HG02840 (cell line): ENCODE measurements around the gene C14orf132.
"Not testable (repeated sequence)": the region's sequence is repeated elsewhere in the genome, so short reads cannot be mapped to it uniquely, and the experiment has no call there.

Source experiments
- ATAC-seq: cut with Tn5 transposase; IDR thresholded peaks from one replicate; pipeline ENCODE4 v1.9.1; 2021; ENCODE audit warnings: mild to moderate bottlenecking, moderate library complexity, moderate number of reproducible peaks; ENCODE audit not compliant: unreplicated experiment, low FRiP score

Gene C14orf132

DNA sequence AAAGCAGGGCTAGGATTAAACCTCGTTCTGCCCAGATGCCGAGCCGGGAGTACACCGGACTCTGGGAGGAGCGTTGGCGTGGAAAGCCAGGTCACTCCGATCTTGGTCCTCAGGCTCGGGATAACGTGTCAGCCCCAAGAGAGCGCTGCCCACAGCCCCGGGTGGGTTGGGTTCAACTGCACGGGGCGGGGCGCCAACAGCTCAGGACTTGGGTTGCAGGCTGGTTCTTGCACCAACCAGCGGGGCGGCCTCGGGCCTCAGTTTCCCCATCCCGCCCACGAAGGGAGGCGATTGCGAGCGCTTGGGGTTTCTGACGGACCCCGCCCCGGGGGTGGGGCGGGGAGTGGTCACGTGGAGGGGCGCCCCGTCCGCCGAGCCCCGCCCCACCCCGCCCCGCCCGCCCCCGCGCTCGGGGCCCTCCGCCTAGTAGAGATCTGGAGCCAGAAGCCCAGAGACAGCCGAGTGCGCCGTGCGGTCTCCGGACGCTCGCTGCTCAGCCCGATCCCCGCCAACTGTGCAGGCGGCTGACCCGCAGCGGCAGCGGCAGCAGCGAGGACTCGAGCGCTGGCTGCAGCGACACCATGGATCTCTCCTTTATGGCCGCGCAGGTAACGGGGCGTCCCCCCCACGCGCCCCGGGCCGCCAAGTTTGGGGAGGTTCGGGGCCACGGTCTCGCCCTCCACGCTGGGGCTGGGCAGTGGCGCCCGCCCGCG, at the start of gene C14orf132:
TSS of gene C14orf132 (plus strand) at position 443 of the 713 bp plus-strand sequence. CDS start at position 582, 139 bp downstream.
- no peak for ATAC-seq

DNA sequence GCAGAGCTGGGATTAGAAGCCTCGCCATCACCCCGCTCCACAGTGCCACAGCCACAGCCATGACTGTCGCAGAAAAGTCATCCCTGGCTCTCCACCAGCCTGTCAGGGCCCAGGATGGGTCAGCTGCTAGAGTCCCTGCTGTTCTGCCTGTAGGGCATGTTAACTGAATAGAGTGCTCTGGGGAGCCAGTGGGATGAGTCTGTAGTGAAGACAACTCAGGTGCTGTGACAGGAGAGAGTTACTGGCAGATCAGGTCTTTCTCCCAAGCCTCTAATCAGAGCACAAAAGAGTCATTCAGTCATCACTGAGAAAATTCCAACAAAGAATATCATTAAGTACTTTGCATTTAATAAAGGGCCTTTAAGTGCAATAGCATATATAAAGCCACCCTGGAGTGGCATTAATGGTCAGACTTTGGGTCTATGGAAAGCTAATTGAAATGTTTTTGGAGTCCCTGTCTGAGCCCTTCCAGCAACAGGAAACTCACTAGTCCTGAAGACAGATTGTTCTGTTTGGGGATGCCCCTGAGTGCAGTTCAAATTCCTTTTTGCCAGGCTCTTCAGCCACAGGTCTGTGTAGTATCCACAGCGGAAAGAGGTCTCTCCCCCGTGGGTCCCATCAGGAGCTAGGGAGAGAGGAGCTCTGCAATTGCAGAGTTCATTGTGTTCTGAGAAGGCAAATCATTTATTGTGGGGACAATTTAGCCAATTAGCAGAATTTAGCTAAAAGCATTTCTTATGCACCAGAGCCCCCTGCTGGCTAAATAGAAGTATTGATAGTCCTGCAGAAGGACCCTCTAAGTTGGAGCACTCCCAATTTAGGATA, 45.2 kb upstream of the C14orf132 start:
- no peak for ATAC-seq

DNA sequence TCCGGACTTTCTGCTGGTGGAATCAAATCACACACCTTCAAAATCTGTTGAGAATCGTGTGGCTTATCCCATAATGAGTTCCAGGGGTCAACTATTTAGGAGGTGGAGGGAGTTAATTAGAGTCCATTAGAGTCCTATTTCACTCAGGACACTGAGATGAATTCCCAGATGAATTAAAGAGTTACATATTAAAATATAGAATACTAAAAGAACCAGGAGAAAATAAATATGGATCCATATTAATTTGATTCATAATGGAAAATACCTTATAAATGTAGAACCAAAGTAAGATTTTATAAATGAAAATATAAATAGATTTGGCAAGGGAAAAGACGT, 44.6 kb upstream of the C14orf132 start:
- no peak for ATAC-seq

DNA sequence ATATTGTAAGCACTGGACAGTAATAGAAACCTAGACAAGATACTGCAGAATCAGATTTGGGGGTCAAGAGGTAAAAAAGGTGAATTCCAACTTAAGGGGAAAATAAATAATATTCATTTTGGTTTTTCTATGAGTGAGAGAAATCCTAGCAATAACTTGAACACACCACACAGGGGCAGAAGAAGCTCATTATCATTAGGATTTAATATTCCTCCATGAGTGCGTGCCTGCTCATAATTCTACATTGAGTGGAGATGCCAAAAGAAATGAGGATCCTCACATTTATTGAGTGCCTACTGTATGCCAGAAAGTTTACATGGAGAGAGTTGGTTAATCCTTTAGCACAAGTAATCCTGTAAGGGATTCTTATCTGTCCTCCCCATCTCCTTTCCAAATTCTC, 40.5 kb upstream of the C14orf132 start:
- no peak for ATAC-seq

DNA sequence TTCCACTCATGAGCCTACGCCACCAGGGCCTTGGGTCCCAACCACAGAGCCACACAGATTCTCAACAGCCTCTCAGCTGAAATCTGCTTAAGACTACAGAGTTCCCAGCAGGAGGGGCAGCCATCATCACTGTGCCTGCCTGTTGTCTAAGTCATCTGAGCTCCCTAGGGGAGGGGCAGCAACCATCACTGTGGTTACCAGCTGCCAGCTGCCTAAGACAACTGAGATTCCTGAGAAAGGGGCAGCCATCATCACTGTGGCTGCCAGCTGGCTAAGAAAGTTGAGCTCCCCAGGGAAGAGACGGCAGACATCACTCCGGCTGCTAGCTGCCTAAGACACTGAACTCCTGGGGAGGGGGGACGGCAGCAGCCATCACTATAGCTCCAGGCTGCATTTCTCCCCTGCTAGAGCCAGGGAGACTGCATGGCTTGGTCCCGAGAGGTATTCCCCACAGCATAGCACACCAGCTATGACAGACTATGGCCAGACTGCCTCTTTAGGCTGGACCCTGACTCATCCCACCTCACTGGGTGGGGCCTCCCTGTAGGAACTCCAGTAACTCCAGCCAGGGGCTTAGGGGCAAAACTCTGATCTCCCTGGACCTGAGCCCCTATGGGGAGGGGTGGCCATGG, 37.2 kb upstream of the C14orf132 start:
- no peak for ATAC-seq

DNA sequence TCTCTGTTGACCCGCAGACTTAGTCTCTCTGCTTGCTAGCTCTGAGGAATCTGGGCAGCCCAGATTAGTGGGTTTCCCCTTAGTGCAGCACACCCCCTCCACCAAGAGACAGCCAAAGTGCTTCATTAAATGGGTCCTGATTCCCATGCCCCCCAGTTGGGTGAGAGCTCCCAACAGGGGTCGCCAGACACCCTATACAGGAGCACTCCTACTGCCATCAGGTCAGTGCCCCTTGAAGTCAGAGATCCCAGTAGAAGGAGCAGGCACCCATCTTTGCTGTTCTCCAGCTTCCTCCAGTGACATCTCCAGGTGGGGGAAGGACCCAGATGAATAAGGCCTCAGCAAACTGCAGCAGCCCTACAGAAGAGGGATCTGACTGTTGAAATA, 36.7 kb upstream of the C14orf132 start:
- no peak for ATAC-seq

DNA sequence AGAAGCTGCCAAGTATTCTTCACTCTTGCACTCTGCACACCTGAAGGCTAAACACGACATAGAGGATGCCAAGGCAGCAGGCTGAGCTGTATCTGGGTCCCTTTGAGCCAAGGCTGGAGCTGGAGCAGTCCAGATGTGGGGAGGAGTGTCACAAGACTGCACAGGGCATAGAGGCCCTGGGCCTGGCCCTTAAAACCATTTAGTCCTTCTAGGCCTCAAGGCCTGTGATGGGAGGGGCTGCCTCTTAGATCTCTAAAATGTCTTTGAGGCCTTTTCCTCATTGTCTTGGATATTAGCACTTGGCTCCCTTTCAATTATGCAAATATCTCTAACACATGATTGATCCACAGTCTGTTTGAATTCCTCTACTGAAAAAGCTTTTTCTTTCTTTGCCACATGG, 28.0 kb upstream of the C14orf132 start:
- no peak for ATAC-seq

DNA sequence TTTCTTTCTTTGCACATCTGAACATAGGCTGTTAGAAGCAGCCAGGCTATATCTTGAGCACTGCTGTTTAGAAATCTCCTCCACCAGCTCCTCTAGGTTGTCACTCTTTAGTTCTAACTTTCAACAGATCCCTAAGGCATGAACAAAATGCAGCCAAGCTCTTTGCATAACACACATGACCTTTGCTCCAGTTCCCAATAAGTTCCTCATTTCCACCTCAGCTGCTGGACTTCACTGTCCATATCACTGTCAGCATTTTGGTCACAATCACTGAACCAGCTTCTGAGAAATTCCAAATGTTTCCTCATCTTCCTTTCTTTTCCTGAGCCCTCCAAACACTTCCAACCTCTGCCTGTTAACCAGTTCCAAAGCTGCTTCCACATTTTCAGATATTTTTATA, 27.6 kb upstream of the C14orf132 start:
- ATAC-seq: no peak

DNA sequence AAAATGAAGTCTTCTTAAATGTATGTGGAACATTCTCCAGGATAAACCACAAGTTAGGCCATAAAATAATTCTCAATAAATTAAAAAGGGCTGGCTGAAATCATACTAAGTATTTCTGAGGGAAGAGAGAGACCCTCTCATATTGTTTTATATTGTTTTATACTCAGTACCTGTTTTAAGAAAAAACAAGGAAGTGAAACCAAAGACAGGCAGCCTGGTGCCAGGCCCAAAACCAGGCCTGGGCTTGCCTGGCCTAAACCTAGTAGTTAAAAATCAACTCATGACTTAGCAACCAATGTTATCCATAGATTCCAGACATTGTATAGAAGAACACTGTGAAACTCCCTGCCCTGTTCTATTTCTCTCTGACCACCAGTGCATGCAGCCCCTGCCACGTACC, 26.4 kb upstream of the C14orf132 start:
- ATAC-seq: not testable (repeated sequence)

DNA sequence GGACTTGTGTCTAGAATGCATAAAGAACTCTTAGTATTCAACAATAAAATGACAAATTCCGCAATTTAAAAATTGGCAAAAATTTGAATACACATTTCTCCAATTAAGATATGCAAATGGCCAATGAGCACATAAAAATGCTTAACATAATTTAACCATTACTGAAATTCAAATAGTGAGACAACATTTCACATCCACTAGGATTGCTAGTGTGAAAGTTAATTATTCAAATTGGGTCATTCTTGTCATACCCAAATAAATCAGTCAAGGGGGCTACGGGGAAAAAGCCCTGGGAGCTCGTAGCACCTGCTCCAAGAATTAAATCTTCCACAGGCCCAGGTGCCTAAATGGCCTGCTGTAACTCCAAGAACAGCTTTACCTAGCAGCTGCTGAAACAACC, 25.0 kb upstream of the C14orf132 start:
- ATAC-seq: no peak

DNA sequence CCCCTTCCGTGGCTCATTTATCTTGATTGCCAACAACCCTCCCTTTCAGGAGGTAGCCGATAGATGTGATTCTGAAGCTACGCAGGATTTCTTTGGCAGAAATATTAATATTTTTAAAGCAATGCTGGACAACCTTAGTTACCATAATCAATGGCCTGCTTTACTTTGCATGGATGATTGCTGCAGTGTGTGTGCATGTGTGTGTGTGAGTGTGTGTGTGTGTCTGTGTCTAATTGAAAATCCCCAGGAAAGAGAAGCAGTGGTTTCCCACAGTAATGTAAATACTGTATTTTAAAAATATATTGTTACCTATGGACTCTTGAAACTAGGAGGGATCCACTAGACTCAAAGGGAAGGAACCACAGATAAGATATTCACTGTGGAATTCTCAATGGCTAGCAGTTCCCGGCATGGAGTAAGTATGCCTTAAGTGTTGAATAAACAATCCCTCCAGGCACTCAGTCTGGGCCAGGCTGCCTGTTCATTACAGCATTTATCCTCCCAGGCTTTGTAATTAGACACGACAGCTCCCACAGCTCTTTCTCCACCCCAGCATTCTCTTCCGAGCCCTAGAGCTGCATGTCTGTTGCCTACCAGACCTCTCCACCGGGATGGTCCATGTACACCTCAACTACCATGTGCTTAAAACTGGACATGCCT, 22.5 kb upstream of the C14orf132 start:
- no peak for ATAC-seq

DNA sequence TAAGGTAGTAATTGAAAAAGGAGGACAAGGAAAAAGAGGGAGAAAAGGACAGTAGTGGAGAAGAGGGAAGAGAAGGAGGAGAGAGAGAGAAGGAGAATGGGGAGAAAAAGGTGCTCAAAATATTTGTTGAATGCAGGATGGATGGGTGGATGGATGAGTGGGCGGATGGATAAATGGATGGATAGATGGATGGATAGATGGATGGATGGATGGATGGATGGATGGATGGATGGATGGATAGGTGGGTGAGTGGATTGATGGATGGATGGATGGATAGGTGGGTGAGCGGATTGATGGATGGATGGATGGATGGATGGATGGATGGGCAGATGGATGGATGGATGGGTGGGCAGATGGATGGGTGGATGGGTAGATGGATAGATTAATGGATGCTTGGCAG, 21.3 kb upstream of the C14orf132 start:
- ATAC-seq: no peak

DNA sequence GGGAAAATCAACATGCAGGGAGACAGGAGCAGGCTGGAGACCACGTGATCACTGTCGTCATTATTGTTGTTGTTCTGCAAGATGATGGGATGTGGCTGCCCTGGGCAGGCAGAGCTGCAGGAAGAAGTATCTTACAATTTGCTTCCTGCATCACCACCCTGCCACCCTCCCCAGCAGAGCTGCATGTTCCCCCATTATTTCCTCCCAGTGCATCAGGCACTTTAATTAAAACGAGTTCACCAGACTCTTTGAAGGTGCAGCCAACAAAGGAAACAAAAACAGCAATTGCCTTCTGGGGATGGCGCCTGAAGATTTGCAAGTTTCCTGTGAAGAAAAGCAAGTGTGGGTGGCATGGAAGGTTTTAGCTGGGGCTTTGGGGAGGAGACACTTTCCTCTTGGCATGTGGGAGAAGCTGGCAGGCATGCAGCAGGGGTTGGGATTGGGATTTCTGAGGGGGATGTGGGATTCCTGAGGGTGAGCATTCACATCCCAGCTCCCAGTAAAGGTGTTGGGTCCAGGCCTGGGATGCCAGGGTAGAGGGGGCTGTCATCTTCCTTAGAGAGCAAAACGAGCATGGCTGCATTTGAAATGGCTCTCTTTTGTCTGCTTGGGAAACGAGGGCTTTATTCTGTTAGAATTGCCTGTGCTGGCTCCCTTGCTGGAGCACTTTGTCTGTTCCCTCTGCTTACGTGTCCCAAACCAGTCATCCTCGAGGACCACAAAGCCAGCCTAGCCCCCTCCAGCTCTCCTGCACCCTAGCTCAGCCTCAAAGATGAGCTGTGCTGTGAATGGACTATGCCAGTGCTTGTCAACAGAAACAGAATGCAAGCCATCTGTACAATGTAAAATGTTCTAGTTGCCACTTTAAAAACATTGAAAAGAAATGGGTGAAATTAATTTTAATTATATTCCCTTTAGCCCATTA, 11.5 kb upstream of the C14orf132 start:
- ATAC-seq: no peak

DNA sequence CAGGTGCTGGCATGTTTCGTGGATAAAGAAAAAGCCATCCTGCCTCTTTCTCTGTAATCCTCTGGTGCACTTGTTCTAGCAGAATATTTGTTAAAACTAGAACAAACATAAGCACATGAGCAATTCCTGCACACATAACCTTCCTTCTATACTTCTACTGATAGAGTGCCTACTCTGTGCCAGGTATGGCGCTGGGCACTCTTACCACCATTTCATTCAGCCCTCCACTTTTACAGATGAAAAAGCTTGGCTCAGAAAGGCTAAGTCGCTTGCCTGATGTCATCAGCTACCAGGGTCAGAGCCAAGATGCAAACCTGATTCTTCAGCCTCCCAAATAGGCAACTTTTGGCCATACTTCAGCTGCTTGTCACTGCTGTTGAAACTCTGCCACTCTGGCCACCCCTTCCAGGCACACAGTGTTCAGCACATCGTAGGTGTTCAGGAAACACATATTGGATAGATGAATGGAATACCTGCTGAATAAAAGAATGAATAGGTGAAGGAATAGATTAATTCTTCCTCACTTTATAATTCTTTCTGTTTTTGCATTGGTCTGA, 10.0 kb upstream of the C14orf132 start:
- ATAC-seq: no peak

DNA sequence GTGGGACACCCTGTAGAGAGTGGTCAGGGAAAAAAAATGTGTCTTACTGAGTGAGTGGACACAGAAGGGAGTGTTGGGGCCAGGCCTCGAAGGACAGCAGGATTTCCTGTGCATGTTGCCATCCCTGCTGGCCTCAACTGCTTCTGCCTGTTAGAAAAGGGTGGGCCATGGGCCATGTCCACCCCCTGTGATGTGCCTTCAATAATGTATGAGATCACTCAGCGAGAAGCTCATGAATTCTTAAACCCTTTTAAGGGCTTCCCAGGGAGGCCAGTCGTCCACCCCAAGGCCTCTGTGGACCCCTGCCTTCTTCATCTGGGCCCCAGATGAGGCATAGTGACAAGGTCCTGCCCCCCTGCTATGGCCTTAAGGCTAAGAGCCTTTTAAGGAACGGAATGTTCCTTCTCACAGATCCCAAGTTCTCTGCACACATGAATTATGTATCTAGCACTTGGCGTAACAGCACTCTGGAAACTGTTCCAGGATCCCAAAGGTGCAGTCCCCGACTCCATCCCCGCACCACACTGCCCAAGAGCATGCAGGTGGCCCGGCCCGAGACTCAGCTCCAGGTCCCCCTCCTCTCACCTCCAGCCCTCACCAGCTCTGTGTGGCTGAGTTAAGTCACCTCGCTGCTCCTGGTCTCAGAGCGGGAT, 8.9 kb upstream of the C14orf132 start:
- no peak for ATAC-seq

DNA sequence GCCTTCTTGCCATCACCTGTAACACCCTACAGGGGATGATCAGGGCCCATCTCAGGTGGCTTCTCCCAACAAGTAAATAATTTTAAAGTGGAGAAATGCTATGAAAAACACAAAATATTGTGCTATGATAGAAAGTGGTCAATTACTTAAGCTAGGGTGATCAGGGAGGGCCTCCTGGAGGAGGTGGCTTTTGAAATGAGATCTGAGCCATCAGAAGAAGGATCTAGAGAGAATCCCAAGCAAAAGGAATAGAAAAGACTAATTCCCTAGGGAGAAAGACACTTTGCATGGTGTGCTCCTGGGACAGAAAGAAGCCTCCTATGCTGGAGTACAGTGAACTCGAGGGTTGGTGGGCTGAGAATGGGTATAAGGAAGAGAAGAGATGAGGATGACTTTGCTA, 7.5 kb upstream of the C14orf132 start:
- no peak for ATAC-seq

DNA sequence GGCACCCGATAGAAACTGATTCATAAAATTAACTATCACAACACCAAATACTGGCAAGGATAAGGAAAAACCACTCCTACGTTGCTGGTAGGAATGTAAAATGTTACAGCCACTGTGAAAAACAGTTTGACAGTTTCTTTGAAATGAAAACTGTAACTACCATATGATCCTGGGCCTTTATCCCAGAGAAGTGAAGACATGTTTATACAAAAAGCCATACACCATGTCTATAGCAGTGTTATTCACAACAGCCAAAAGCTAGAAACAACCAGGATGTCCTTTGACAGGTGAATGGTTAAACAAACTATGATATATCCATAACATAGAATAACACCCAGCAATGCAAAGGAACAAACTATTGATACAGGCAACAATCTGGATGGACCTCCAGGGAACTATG, 3.7 kb upstream of the C14orf132 start:
- ATAC-seq: no peak

DNA sequence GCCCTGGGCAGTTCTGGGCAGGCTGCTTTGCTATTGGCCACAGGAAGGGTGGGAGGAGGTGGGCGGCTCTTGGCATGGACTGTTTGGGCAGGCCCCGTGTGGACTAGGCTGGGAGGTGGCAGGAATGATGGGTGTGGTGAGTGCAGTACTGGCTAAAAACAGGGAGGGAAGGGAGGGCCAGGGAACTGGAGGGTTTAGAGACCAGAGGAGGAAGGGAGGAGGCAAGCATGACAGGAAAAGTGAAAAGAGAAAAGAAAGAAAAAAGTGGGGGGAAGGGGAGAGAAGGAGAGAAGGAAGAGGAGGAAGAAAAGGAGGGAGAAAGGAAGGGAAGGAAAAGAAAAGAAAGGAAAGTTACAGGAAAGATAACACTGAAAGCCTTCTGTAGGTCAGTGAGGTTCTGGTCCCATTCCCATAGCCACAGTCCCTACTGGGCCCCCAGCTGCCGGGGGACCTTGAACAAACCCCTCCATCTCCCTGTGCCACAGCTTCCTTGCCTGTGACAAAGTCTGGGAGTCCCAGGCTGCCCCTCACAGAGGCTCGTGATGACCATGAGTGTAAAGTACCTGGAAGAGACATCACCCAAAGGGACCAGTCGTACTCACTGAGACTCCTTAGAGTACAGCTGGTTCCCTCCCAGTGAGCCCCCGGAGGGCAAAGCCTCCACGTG, 1.1 kb upstream of the C14orf132 start:
- no peak for ATAC-seq

DNA sequence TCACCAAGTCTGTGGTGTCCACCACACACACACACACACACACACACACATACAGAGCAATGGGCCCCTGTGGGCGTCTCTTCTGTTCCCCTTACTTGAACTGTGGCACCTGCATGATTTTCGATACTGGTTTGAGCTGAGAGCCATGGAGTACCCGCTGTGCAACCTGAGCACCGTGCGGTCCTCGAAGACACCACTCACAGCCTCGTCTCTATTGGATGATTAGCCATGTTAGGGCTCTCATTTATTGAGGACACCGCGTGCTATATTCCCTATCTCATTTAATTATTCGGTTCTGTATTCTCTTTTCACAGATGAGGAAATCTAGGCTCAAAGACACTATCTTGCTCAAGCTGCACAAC, 623 bp upstream of the C14orf132 start:
- no peak for ATAC-seq
